Progenitor cell of endocrine pancreas (in vitro differentiated cells): ENCODE measurements around the gene TRIM4. TPM values are rescaled to one million over a fixed set of nuclear protein-coding genes. Genes with fewer than 3 reads are reported as not detected.
"Not testable (repeated sequence)": the region's sequence is repeated elsewhere in the genome, so short reads cannot be mapped to it uniquely, and the experiment has no call there.

ENCODE experiments used
- DNase-seq: peaks from one replicate; pipeline ENCODE4 v3.0.0; 2021; ENCODE audit warnings: low spot score; ENCODE audit not compliant: unreplicated experiment
- H3K27ac Mint-ChIP-seq: 2 replicates; pipeline ENCODE4 v1.8.0; 2021; ENCODE audit warnings: mild to moderate bottlenecking, moderate library complexity, mixed read lengths
- H3K27me3 Mint-ChIP-seq: 2 replicates; pipeline ENCODE4 v1.8.0; 2021; ENCODE audit warnings: mixed read lengths
- H3K36me3 Mint-ChIP-seq: 2 replicates; pipeline ENCODE4 v1.8.0; 2022; ENCODE audit warnings: mixed read lengths; ENCODE audit not compliant: insufficient read depth
- H3K4me1 Mint-ChIP-seq: 2 replicates; pipeline ENCODE4 v1.8.0; 2021; ENCODE audit warnings: low read depth, mixed read lengths
- H3K4me3 Mint-ChIP-seq: 2 replicates; pipeline ENCODE4 v1.8.0; 2021; ENCODE audit warnings: low read depth, mild to moderate bottlenecking, moderate library complexity, mixed read lengths
- H3K9me3 Mint-ChIP-seq: 2 replicates; pipeline ENCODE4 v1.8.0; 2021; ENCODE audit warnings: low read depth, mixed read lengths
- total RNA-seq: library from RNA; stranded (reverse); gene quantifications from 2 replicates; pipeline ENCODE4 v1.2.1, GENCODE V29; 2021
- TF ChIP-seq, protein P1 (sequence below): fragments of 200-600 bp; sonication (generic); IDR thresholded peaks from one replicate; pipeline ENCODE4 v1.5.0; 2021; ENCODE audit warnings: antibody characterized with exemption, mild to moderate bottlenecking; ENCODE audit not compliant: unreplicated experiment

The TRIM4 gene
- total RNA-seq, 1 donor from 2014 or later: 14.2 TPM

DNA sequence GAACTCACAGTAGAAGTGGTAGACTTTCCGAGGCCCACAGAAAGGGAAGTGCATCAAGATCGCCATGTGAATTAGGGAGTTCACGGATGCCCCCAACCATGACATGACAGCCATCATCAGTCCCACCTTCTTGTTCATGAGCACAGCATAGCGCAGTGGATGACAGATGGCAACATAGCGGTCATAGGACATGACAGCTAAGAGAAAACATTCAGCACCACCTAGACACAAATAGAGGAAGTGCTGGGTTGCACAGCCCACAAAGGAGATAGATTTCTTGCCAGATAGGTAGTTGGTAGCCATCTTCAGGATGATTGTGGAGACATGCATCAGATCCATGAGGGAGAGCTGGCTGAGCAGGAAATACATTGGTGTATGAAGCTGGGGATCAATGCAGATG lies 42.8 kb downstream of the TRIM4 start:
- TF ChIP-seq, protein P1, sequence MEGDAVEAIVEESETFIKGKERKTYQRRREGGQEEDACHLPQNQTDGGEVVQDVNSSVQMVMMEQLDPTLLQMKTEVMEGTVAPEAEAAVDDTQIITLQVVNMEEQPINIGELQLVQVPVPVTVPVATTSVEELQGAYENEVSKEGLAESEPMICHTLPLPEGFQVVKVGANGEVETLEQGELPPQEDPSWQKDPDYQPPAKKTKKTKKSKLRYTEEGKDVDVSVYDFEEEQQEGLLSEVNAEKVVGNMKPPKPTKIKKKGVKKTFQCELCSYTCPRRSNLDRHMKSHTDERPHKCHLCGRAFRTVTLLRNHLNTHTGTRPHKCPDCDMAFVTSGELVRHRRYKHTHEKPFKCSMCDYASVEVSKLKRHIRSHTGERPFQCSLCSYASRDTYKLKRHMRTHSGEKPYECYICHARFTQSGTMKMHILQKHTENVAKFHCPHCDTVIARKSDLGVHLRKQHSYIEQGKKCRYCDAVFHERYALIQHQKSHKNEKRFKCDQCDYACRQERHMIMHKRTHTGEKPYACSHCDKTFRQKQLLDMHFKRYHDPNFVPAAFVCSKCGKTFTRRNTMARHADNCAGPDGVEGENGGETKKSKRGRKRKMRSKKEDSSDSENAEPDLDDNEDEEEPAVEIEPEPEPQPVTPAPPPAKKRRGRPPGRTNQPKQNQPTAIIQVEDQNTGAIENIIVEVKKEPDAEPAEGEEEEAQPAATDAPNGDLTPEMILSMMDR: no peak
- no peaks in the 10 kb centered on the region for H3K4me1 Mint-ChIP-seq
- no peaks in the 10 kb centered on the region for H3K9me3 Mint-ChIP-seq
- H3K27ac Mint-ChIP-seq: no peak overlapping the region
- no peak for DNase-seq
- no peak overlapping the region for H3K4me3 Mint-ChIP-seq
- no peaks in the 10 kb centered on the region for H3K36me3 Mint-ChIP-seq
- no peaks in the 10 kb centered on the region for H3K27me3 Mint-ChIP-seq

DNA sequence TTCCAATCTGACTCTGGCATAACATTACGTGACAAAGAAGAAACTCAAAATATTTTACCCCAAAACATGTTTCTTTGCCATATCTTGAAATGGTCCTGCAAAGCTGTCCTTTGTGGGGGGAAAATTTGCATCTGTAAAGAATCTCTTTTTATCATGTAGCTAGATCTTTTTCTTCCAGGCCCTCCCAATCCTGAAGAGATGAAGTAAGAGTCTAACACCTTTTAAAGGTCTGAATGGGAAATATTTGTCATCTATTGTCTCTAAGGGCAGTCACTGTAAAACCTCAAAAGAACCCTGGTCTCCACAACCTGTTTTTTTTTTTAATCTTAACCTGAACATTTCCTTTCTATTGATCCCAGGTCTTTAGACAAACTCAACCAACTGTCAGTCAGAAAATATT lies 51.1 kb downstream of the TRIM4 start:
- TF ChIP-seq, protein P1: no peak
- no peak overlapping the region for H3K4me3 Mint-ChIP-seq
- H3K36me3 Mint-ChIP-seq: no peaks in the 10 kb centered on the region
- no peak overlapping the region for H3K27ac Mint-ChIP-seq
- no peaks in the 10 kb centered on the region for H3K9me3 Mint-ChIP-seq
- H3K27me3 Mint-ChIP-seq: peaks cover 4% of the 10 kb centered on the region
- no peaks in the 10 kb centered on the region for H3K4me1 Mint-ChIP-seq
- no peak for DNase-seq

DNA sequence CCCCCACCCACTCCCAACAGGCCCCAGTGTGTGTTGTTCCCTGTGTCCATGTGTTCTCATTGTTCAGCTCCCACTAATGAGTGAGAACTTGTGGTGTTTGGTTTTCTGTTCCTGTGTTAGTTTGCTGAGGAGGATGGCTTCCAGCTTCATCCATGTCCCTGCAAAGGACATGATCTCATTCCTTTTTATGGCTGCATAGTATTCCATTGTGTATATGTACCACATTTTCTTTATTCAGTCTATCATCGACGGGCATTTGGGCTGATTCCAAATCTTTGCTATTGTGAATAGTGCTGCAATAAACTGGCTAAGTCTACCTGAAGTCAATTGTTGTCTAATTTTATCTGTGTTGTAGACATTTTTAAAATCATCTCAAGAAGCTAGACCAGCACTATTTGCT lies 51.9 kb downstream of the TRIM4 start:
- not testable (repeated sequence) for DNase-seq, H3K27me3 Mint-ChIP-seq, H3K36me3 Mint-ChIP-seq, H3K4me1 Mint-ChIP-seq, H3K9me3 Mint-ChIP-seq, H3K4me3 Mint-ChIP-seq, H3K27ac Mint-ChIP-seq

DNA sequence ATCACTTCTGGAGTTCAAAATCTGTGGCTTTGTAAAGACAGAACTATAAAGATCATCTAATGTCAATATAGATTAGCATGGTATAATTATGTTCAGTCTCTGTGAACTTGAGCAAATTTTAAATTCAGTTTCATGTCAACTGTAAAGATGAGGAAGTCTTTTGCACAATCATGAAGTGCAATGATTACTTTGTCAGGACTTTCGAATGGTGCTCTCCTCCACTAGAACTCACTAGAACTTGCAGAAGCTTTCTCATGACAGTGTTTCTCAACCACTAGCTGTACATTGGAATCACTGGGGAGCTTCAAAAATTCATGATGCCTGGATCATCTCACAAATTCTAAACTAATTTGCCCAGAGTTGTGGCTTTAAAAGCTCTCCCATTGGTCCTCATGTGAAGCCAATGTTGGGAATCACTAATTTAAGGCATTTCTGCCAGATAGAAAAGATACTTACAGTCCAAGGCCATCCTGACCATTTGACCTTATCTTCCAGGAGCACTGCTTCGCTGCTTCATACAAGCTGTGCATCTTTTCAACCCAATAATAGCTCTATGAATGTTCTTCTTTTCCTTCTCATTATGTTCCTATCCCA lies 55.4 kb downstream of the TRIM4 start:
- DNase-seq: no peak
- H3K36me3 Mint-ChIP-seq: no peaks in the 10 kb centered on the region
- peaks cover 4% of the 10 kb centered on the region for H3K27me3 Mint-ChIP-seq
- no peak overlapping the region for H3K4me3 Mint-ChIP-seq
- H3K4me1 Mint-ChIP-seq: peaks cover 1% of the 10 kb centered on the region
- no peak overlapping the region for H3K27ac Mint-ChIP-seq
- TF ChIP-seq, protein P1: no peak
- no peaks in the 10 kb centered on the region for H3K9me3 Mint-ChIP-seq

DNA sequence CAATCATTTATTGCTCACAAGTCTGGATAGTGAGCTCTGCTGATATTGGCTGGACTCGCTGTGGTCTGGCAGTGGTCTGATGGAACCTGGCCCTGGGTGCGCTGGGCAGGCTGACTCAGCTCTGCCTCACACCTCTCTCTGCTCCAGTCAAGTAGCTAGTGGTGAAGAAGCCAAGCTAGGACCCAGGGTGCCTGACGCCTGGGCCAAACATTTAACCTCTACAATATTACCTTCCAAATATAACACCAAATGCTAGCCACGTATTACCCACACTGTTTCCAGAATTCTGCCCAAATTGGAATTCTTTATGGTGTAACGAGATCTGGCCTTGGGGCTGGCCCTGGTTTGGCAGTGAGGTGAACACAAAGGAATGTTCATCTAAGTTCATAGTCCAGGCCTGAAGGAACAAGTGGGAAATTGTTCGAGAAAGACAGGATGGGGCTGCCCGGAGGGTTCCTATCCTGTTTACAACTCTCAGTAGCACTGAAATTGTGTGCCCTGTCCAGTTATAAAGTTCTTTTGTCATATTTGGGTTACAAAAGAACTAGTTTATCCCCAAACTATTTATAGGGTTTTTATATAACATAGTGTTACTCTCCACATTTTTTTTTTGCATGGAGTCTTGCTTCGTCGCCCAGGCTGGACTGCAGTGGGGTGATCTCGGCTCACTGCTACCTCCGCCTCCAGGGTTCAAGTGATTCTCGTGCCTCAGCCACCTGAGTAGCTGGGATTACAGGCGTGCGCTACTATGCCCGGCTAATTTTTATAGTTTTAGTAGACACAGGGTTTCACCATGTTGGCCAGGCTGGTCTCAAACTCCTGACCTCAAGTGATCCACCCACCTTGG lies 58.8 kb downstream of the TRIM4 start:
- H3K27ac Mint-ChIP-seq: no peak overlapping the region

More for the DNA sequence above, 58.8 kb downstream of the TRIM4 start:
- Mint-ChIP-seq H3K27me3 (peaks cover 4% of the 10 kb centered on the region), H3K36me3 (no peaks in the 10 kb centered on the region), H3K9me3 (no peaks in the 10 kb centered on the region), H3K4me3 (no peak overlapping the region), H3K4me1 (peaks cover 1% of the 10 kb centered on the region)
- DNase-seq: no peak
- TF ChIP-seq, protein P1: no peak
